Heart left ventricle (tissue), 16 donors: ENCODE data around the gene PIP5K1B. TPM values are rescaled to one million over a fixed set of nuclear protein-coding genes. Genes with fewer than 3 reads are reported as not detected.

Source experiments
- ATAC-seq, 4 donors: fragments of 200-7000 bp; cut with Tn5 transposase; one replicate each; pipeline ENCODE4 v1.9.1; 2020 to 2022; ENCODE audit warnings: moderate library complexity in 4 of 4, mild to moderate bottlenecking in 3 of 4, moderate number of reproducible peaks in 1 of 4
- DNase-seq, 5 donors: peaks; one replicate each; pipeline ENCODE4 v3.0.0-alpha.2; 2020
- H3K27ac ChIP-seq, 12 donors: fragments of 200-600 bp; sonication (generic) in 4 of 12; one replicate each; pipeline versions ENCODE4 v1.5.0 to v1.8.0; 2016 to 2022; ENCODE audit warnings: mild to moderate bottlenecking in 2 of 12
- H3K27me3 ChIP-seq, 9 donors: fragments of 200-600 bp; sonication (generic) in 2 of 9; one replicate each; pipeline versions ENCODE4 v1.5.1 to v1.8.0; 2016 to 2022; ENCODE audit warnings: mild to moderate bottlenecking in 3 of 9
- H3K36me3 ChIP-seq, 9 donors: fragments of 200-600 bp; sonication (generic) in 2 of 9; one replicate each; pipeline versions ENCODE4 v1.5.0 to v1.8.0; 2018 to 2022; ENCODE audit warnings: mild to moderate bottlenecking in 2 of 9
- H3K4me1 ChIP-seq, 12 donors: fragments of 200-600 bp; sonication (generic) in 4 of 12; one replicate each; pipeline versions ENCODE4 v1.5.0 to v1.8.0; 2016 to 2022; ENCODE audit warnings: mild to moderate bottlenecking in 3 of 12
- H3K4me3 ChIP-seq, 12 donors: fragments of 200-600 bp; sonication (generic) in 4 of 12; one replicate each; pipeline versions ENCODE4 v1.5.0 to v1.8.0; 2017 to 2022; ENCODE audit warnings: mild to moderate bottlenecking in 9 of 12, moderate library complexity in 4 of 12
- H3K9me3 ChIP-seq, 12 donors: fragments of 200-600 bp; sonication (generic) in 4 of 12; one replicate each; pipeline versions ENCODE4 v1.5.0 to v1.8.0; 2016 to 2022; ENCODE audit warnings: mild to moderate bottlenecking in 1 of 12
- CTCF ChIP-seq, 12 donors: fragments of 200-600 bp; sonication (generic) in 4 of 12; IDR thresholded peaks; one replicate each; pipeline versions ENCODE4 v1.5.0 to v1.8.0; 2018 to 2022; ENCODE audit warnings: antibody characterized with exemption in 12 of 12, mild to moderate bottlenecking in 5 of 12
- POLR2A ChIP-seq, 2 donors: fragments of 450-650 bp; IDR thresholded peaks; one replicate each; pipeline ENCODE4 v1.6.1; 2017; ENCODE audit warnings: antibody characterized with exemption in 2 of 2, mild to moderate bottlenecking in 2 of 2, moderate library complexity in 2 of 2
- WGBS, 4 donors: extraction: QIAGEN DNeasy Blood & Tissue Kit in 2 of 4; methylation state at CpG; one replicate each; pipeline versions ENCODE4 v1.1.5 to v1.1.7; 2013 to 2018; 5-methylcytosine and 5-hydroxymethylcytosine counted together
- intact Hi-C, 10 donors: fragments of 100-400 bp; cut with DNase I; formaldehyde crosslinking; loops; one replicate each; pipeline versions ENCODE4 v1.11.1 to v1.14.2; 2022
- polyA plus RNA-seq, 2 donors: library from polyadenylated mRNA; stranded (reverse); fragments of 200-250 nt; gene quantifications; one replicate each; pipeline ENCODE4 v1.2.3, GENCODE V29; 2013
- total RNA-seq, 9 donors: library from RNA; depleted of rRNA in 2 of 9; stranded (reverse); fragments of >200 nt in 2 of 9; fragmentation: NEBNext Ultra II Directional in 3 of 9; extraction: Animal tissue kit (Norgen Biotek cat#: 25700) in 3 of 9; gene quantifications; one replicate each; pipeline versions ENCODE4 v1.1.0 to v1.2.4, GENCODE V29; 2016 to 2023
- donor health status: ischemic (EF 13 %, LVEDD 7.1; RV severe dilation, severe dysfunction).
- donor health status: healthy with polysubstance abuse.
- donor health status: DM: no; HTN: yes; CAD: no.
- donor health status: DM: no; HTN: no; CAD: no.
- donor health status: ischemic (EF 25% LVEDD 6.9; RV normal size, moderate dysfunction).
- donor health status: ischemic (EF 25% LVEDD 5.7; RV mildly dilated, moderate dysfunction).
- donor health status: healthy.
- donor health status: DM: yes; HTN: yes; CAD: no.
- donor health status: ischemic (EF 35%, LVEDD 5.7; RV mildly dilated, moderate dysfunction).
- donor health status: nonischemic (EF 11% LVEDD 7.7; RV severe dilation, severe dysfunction).
- donor health status: DM: yes; HTN: yes; CAD: no.
- donor health status: PGD.
- donor health status: ischemic (EF 29% LVEDD 5.4; RV normal size, mild dysfunction).
- donor health status: nonischemic (EF 23%, LVEDD 6.1; RV moderate dilation, normal function).

The PIP5K1B gene
- total and polyA plus RNA-seq, 11 donors = 8.6 to 68.0 (median 47.5) TPM

- no peak for TF ChIP-seq POLR2A (IDR thresholded peaks at IDR 0.05)
- TF ChIP-seq CTCF (IDR thresholded peaks at IDR 0.05) = no peak
- DNase-seq = no peak
- H3K36me3 ChIP-seq = no peaks in the 10 kb centered on the region
- WGBS, 4 donors = 83 to 87% (median 85%) methylated on average over 4 of the region's 4 CpGs
- no peak overlapping the region for H3K27ac ChIP-seq
- no peak for ATAC-seq
- peaks cover 0 to 44% (median 6%) of the 10 kb centered on the region in 12 donors for H3K4me1 ChIP-seq
- no peaks in the 10 kb centered on the region for H3K27me3 ChIP-seq
- H3K9me3 ChIP-seq = no peaks in the 10 kb centered on the region
- intact Hi-C loops = loop anchor here in 3 of 10 donors (5.0 to 10.0 kb wide), 3 partner anchors 50 to 200 kb away; a partner anchor contains a TSS
- H3K4me3 ChIP-seq = no peak overlapping the region
Observed at GRCh38 chr9:68714416-68715180, 9.6 kb downstream of the PIP5K1B start.

GRCh38 chr9:68715181-68715456 lies 10.1 kb downstream of the PIP5K1B start:
- TF ChIP-seq CTCF (IDR thresholded peaks at IDR 0.05) (no peak), POLR2A (IDR thresholded peaks at IDR 0.05) (no peak)
- Histone ChIP-seq H3K27me3 (no peaks in the 10 kb centered on the region), H3K4me1 (peaks cover 0 to 43% (median 8%) of the 10 kb centered on the region in 12 donors), H3K36me3 (no peaks in the 10 kb centered on the region), H3K4me3 (no peak overlapping the region), H3K27ac (no peak overlapping the region), H3K9me3 (no peaks in the 10 kb centered on the region)
- DNase-seq (no peak), ATAC-seq (no peak)
- intact Hi-C loops = loop anchor here in 2 of 10 donors (10.0 kb wide), 2 partner anchors 50 to 200 kb away; no protein-coding TSS in a partner anchor
- 29 to 76% (median 47%) methylated on average over 2 of the region's 2 CpGs for WGBS, 4 donors

GRCh38 chr9:68717552-68718443 lies 12.8 kb downstream of the PIP5K1B start:
- TF ChIP-seq CTCF (IDR thresholded peaks at IDR 0.05) = no peak
- TF ChIP-seq POLR2A (IDR thresholded peaks at IDR 0.05) = no peak
- Histone ChIP-seq H3K36me3 (no peaks in the 10 kb centered on the region), H3K4me1 (peaks cover 0 to 31% (median 8%) of the 10 kb centered on the region in 12 donors), H3K27ac (no peak overlapping the region), H3K27me3 (no peaks in the 10 kb centered on the region), H3K9me3 (no peaks in the 10 kb centered on the region), H3K4me3 (no peak overlapping the region)
- 74 to 78% (median 77%) methylated on average over 2 of the region's 2 CpGs for WGBS, 4 donors
- intact Hi-C loops = loop anchor here in 2 of 10 donors (10.0 kb wide), 2 partner anchors 47 to 197 kb away; no protein-coding TSS in a partner anchor
- no peak for DNase-seq
- ATAC-seq = peak in 2 of 4 donors; percentile 36 to 65

- TF ChIP-seq POLR2A (IDR thresholded peaks at IDR 0.05) = no peak
- no peak for TF ChIP-seq CTCF (IDR thresholded peaks at IDR 0.05)
- no peak overlapping the region for H3K27ac ChIP-seq
- intact Hi-C loops = loop anchor here in 2 of 10 donors (10.0 kb wide), 2 partner anchors 45 to 195 kb away; no protein-coding TSS in a partner anchor
- no peak overlapping the region for H3K4me3 ChIP-seq
- H3K9me3 ChIP-seq = peaks cover 0 to 13% (median 0%) of the 10 kb centered on the region in 12 donors
- DNase-seq (no peak), ATAC-seq (no peak)
- H3K27me3 ChIP-seq = no peaks in the 10 kb centered on the region
- peaks cover 0 to 27% (median 6%) of the 10 kb centered on the region in 12 donors for H3K4me1 ChIP-seq
- 44 to 53% (median 47%) methylated on average over 2 of the region's 2 CpGs for WGBS, 4 donors
- H3K36me3 ChIP-seq = no peaks in the 10 kb centered on the region
Observed at GRCh38 chr9:68719847-68720246, 14.8 kb downstream of the PIP5K1B start.
